Endothelial cell (in vitro differentiated cells): ENCODE measurements around the gene VAPB. TPM values are rescaled to one million over a fixed set of nuclear protein-coding genes. Genes with fewer than 3 reads are reported as not detected.

ENCODE experiments used
- DNase-seq: peaks from one replicate; pipeline ENCODE4 v3.0.0; 2021; ENCODE audit warnings: low spot score
- H3K27ac Mint-ChIP-seq: one replicate; pipeline ENCODE4 v1.8.0; 2021; ENCODE audit warnings: mixed read lengths, inconsistent platforms; ENCODE audit not compliant: unreplicated experiment
- H3K27me3 Mint-ChIP-seq: one replicate; pipeline ENCODE4 v1.8.0; 2021; ENCODE audit warnings: mild to moderate bottlenecking, moderate library complexity, mixed read lengths, inconsistent platforms; ENCODE audit not compliant: unreplicated experiment
- H3K36me3 Mint-ChIP-seq: one replicate; pipeline ENCODE4 v1.8.0; 2021; ENCODE audit warnings: mild to moderate bottlenecking, low read depth, mixed read lengths, inconsistent platforms; ENCODE audit not compliant: unreplicated experiment
- H3K4me1 Mint-ChIP-seq: one replicate; pipeline ENCODE4 v1.8.0; 2021; ENCODE audit warnings: mild to moderate bottlenecking, mixed read lengths, inconsistent platforms; ENCODE audit not compliant: unreplicated experiment
- H3K4me3 Mint-ChIP-seq: one replicate; pipeline ENCODE4 v1.8.0; 2021; ENCODE audit warnings: mild to moderate bottlenecking, mixed read lengths, inconsistent platforms; ENCODE audit not compliant: unreplicated experiment
- H3K9me3 Mint-ChIP-seq: one replicate; pipeline ENCODE4 v1.8.0; 2021; ENCODE audit warnings: mixed read lengths, inconsistent platforms; ENCODE audit not compliant: unreplicated experiment
- total RNA-seq: library from RNA; stranded (reverse); fragmentation: NEBNext Ultra II Directional; extraction: Animal tissue kit (Norgen Biotek cat#: 25700); gene quantifications from one replicate; pipeline ENCODE4 v1.2.1, GENCODE V29; 2021; ENCODE audit not compliant: unreplicated experiment
- TF ChIP-seq, protein P1 (sequence below): fragments of 200-600 bp; sonication (generic); IDR thresholded peaks from one replicate; pipeline ENCODE4 v1.5.0; 2021; ENCODE audit warnings: antibody characterized with exemption; ENCODE audit not compliant: unreplicated experiment

VAPB gene
- total RNA-seq, 1 donor from 2014 or later: 55.5 TPM

DNA sequence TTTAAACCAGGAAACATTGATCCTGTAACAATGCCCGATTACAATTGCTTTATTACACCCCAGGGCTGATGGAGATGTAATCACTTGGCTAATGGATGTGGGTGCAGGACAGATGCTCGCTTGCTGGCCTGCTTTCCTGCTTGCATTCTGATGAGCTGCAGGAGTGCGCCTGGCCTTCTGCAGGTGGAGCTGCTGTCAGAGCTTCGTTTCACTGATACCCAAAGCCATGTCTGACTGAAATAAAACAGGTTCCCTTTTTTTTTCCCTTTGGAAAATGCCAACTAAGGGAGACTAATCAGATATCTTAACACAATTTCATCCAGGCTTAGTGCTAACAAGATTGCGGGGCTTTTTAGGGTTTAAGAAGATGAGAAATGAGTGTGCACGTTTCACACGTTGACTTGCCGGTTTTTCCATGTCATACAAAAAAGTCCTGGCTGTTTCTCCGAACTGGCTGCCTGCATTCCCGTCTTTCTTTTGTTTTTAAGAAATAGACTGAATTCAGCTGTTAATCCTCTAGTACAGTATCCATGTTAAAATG lies 60.7 kb downstream of the VAPB start:
- H3K4me1 Mint-ChIP-seq: peaks cover 17% of the 10 kb centered on the region
- TF ChIP-seq, protein P1, sequence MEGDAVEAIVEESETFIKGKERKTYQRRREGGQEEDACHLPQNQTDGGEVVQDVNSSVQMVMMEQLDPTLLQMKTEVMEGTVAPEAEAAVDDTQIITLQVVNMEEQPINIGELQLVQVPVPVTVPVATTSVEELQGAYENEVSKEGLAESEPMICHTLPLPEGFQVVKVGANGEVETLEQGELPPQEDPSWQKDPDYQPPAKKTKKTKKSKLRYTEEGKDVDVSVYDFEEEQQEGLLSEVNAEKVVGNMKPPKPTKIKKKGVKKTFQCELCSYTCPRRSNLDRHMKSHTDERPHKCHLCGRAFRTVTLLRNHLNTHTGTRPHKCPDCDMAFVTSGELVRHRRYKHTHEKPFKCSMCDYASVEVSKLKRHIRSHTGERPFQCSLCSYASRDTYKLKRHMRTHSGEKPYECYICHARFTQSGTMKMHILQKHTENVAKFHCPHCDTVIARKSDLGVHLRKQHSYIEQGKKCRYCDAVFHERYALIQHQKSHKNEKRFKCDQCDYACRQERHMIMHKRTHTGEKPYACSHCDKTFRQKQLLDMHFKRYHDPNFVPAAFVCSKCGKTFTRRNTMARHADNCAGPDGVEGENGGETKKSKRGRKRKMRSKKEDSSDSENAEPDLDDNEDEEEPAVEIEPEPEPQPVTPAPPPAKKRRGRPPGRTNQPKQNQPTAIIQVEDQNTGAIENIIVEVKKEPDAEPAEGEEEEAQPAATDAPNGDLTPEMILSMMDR: no peak
- no peak overlapping the region for H3K4me3 Mint-ChIP-seq
- H3K27ac Mint-ChIP-seq: no peak overlapping the region
- peaks cover 2% of the 10 kb centered on the region for H3K27me3 Mint-ChIP-seq
- no peaks in the 10 kb centered on the region for H3K9me3 Mint-ChIP-seq
- H3K36me3 Mint-ChIP-seq: peaks cover 7% of the 10 kb centered on the region
- DNase-seq: no peak

DNA sequence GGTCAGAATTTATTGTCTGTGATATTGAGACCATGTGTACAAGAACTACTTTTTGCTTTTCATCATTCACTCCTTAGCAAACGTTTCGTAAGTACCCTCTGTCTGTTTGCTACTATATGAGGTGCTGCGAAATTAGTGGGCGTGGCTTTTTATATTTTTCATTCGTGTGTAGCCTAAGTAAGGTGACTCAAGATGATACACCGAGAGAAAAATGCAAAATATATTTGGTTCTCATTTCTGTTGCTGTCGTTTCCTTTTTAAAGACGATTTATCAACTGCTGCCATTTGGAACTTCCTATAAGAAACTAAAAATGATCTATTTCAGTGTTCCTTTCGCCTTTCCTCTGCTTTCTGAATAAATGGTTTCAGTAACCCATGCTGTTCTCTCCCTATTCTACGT lies 61.2 kb downstream of the VAPB start:
- Mint-ChIP-seq H3K4me1 (peaks cover 14% of the 10 kb centered on the region), H3K27me3 (no peaks in the 10 kb centered on the region), H3K4me3 (no peak overlapping the region), H3K27ac (no peak overlapping the region), H3K36me3 (peaks cover 7% of the 10 kb centered on the region), H3K9me3 (no peaks in the 10 kb centered on the region)
- DNase-seq: no peak
- TF ChIP-seq, protein P1: no peak

DNA sequence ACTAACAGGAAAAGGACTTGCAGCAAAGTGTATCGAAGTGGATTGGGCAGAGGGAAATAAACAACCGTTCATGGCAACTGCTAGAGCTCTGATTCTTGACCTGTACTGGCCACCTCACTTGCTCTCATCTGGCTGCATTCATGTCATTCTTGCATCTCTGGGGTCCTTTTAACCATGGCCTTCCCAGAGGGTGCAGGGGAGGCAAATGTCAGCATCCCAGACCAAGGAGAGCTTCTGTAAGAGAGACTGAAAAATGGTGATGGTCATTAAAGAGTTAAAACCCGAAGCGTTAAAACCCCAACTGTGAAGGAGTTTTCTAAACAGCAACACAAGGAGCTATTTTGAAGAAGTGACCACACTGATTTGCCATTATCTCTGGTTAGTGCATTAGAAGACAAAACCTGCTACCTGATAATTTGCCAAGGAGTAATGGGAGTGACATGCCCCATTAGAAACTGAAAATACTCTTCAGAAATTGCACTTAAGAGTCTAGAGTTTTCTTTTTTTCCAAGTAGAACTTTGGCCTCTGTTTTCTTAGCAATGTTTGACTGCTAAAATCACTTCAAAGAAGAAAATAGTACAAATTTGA lies 63.7 kb downstream of the VAPB start:
- Mint-ChIP-seq H3K4me1 (peaks cover 2% of the 10 kb centered on the region), H3K36me3 (peaks cover 11% of the 10 kb centered on the region), H3K27me3 (no peaks in the 10 kb centered on the region), H3K9me3 (no peaks in the 10 kb centered on the region), H3K27ac (no peak overlapping the region), H3K4me3 (no peak overlapping the region)
- TF ChIP-seq, protein P1: no peak
- DNase-seq: no peak

DNA sequence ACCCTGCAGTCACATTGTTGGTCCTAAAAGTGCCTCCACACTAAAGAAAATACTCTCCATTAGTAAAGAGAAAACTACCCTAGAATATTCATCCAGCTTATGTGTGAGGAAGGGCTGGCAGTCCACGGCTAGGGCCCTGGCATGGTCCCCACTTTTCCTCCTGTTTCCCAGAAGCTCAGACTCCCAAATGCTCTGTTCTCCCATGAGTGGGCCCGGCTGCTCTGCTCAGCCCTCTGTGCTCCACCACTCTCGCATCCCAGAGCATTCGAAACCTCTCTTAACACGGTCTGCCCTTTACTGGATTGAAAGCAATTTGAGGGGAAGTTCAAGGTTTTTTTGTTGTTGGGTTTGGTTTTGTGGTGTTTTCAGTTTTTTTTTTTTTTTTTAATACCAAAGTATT lies 64.4 kb downstream of the VAPB start:
- H3K27ac Mint-ChIP-seq: no peak overlapping the region
- no peak for DNase-seq
- H3K27me3 Mint-ChIP-seq: no peaks in the 10 kb centered on the region
- no peak overlapping the region for H3K4me3 Mint-ChIP-seq
- TF ChIP-seq, protein P1: no peak
- peaks cover 11% of the 10 kb centered on the region for H3K36me3 Mint-ChIP-seq
- no peaks in the 10 kb centered on the region for H3K9me3 Mint-ChIP-seq
- peaks cover 2% of the 10 kb centered on the region for H3K4me1 Mint-ChIP-seq

DNA sequence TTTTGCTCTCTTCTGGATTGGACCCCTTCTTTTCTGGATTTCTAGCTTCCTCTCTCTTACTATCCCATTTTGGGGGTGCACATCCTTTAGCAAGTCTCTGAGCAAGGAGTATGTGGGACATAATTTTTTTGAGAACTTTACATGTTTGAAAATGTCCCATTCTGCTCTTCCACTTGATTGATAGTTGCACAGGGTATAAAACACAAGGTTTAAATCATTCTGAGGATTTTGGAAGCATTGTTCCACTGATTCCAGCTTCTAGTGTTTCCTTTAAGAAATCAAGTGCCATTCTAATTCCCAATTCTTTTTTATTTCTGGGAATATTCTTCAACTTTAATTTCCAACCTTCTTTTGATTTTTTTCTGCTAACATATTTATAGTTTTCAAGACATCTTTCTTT lies 65.4 kb downstream of the VAPB start:
- H3K27ac Mint-ChIP-seq: no peak overlapping the region
- H3K9me3 Mint-ChIP-seq: no peaks in the 10 kb centered on the region
- no peak for DNase-seq
- H3K4me1 Mint-ChIP-seq: peaks cover 2% of the 10 kb centered on the region
- TF ChIP-seq, protein P1: no peak
- no peak overlapping the region for H3K4me3 Mint-ChIP-seq
- H3K27me3 Mint-ChIP-seq: no peaks in the 10 kb centered on the region
- H3K36me3 Mint-ChIP-seq: peaks cover 4% of the 10 kb centered on the region
